ENCODE measurements around the gene SLC6A6. TPM values are rescaled to one million over a fixed set of nuclear protein-coding genes. Genes with fewer than 3 reads are reported as not detected.

SLC6A6 gene
- polyA plus RNA-seq, 1 of the 3 experiments (the other 2 are of a cell fraction): 19.1 TPM

GRCh38 chr3:14396031-14396692 is 6.2 kb upstream of the SLC6A6 start:
- TF ChIP-seq POLR2AphosphoS5 (IDR thresholded peaks at IDR 0.05; ENCODE audit: low read depth, low read length) (no peak), GATA2 (CRISPR knock-in tag; IDR thresholded peaks at IDR 0.05) (no peak), RAD21 (IDR thresholded peaks at IDR 0.05; ENCODE audit: low read length) (no peak), ELF1 (IDR thresholded peaks at IDR 0.05) (no peak), RFX5 (IDR thresholded peaks at IDR 0.05; ENCODE audit: low read length) (no peak), RXRA (IDR thresholded peaks at IDR 0.05; ENCODE audit: borderline replicate concordance, low read depth) (no peak), NFIC (IDR thresholded peaks at IDR 0.05; ENCODE audit: borderline replicate concordance) (no peak), GABPA (IDR thresholded peaks at IDR 0.05; ENCODE audit: low read depth) (no peak), MXI1 (IDR thresholded peaks at IDR 0.05; ENCODE audit: low read depth, low read length) (no peak), REST (IDR thresholded peaks at IDR 0.05; ENCODE audit: low read depth, low read length) (no peak), EZH2phosphoT487 (IDR thresholded peaks at IDR 0.05; ENCODE audit: borderline replicate concordance, low read depth) (no peak), TEAD4 (IDR thresholded peaks at IDR 0.05; ENCODE audit: borderline replicate concordance, insufficient read depth) (no peak), IRF3 (IDR thresholded peaks at IDR 0.05; ENCODE audit: low read depth, low read length) (no peak), MAX (IDR thresholded peaks at IDR 0.05; ENCODE audit: low read depth) (no peak)
- H3K9ac ChIP-seq: no peak overlapping the region
- peaks cover 8% of the 10 kb centered on the region for H3F3A ChIP-seq (replicated peaks; ENCODE audit: insufficient read depth)
- ChIA-PET POLR2A (no interaction called here), CTCF (no interaction called here)
- 81% methylated on average over 5 of the region's 5 CpGs for WGBS (ENCODE audit: low lambda C conversion rate)
- H2AFZ ChIP-seq (ENCODE audit: low read depth): no peak overlapping the region
- no peak overlapping the region for H3K27ac ChIP-seq (ENCODE audit: low read depth in 2 of 2, low read length in 1 of 2)
- H3K9me3 ChIP-seq: no peaks in the 10 kb centered on the region
- H3K4me2 ChIP-seq: no peak overlapping the region
- H3K4me3 ChIP-seq (ENCODE audit: low read depth in 2 of 2, low read length in 1 of 2): no peak overlapping the region
- peaks cover 0 to 8% of the 10 kb centered on the region in 2 experiments; a peak in 1 of 4 replicates for H3K4me1 ChIP-seq (ENCODE audit: control insufficient read depth in 1 of 2, insufficient read depth in 2 of 2, low read depth in 1 of 2, low read length in 1 of 2)
- no peaks in the 10 kb centered on the region for H3K9me2 ChIP-seq
- no peaks in the 10 kb centered on the region for H3K27me3 ChIP-seq (ENCODE audit: insufficient read depth)
- H3K79me2 ChIP-seq (ENCODE audit: insufficient read depth): no peaks in the 10 kb centered on the region
- no peaks in the 10 kb centered on the region for H3K36me3 ChIP-seq (replicated peaks in 1 of 2; ENCODE audit: control insufficient read depth in 1 of 2, insufficient read depth in 2 of 2, low read length in 1 of 2)
- H4K20me1 ChIP-seq (ENCODE audit: insufficient read depth): no peaks in the 10 kb centered on the region
- DNase-seq: no peak

All from SK-N-SH (cell line).